H9 (cell line): Measurements from ENCODE around the gene NCKAP5. TPM values are rescaled to one million over a fixed set of nuclear protein-coding genes. Genes with fewer than 3 reads are reported as not detected.

Source experiments
- DNase-seq: peaks from one replicate; pipeline ENCODE4 v3.0.0-alpha.2; 2017
- H2AFZ ChIP-seq: one replicate; pipeline ENCODE4 v1.6.1; 2013; ENCODE audit warnings: mild to moderate bottlenecking, low read length, control low read depth, moderate library complexity
- H2AK5ac ChIP-seq: 2 replicates; pipeline ENCODE4 v1.6.1; 2013; ENCODE audit warnings: low read length, control low read depth, mixed read lengths; ENCODE audit not compliant: insufficient read length
- H2BK120ac ChIP-seq: one replicate; pipeline ENCODE4 v1.6.1; 2013; ENCODE audit warnings: low read depth, mild to moderate bottlenecking, low read length, control low read depth, inconsistent platforms; ENCODE audit not compliant: poor library complexity, severe bottlenecking
- H2BK12ac ChIP-seq: 2 replicates; pipeline ENCODE4 v1.6.1; 2013; ENCODE audit warnings: low read length, control low read depth, mixed read lengths, low read depth; ENCODE audit not compliant: insufficient read length
- H2BK15ac ChIP-seq: 2 replicates; pipeline ENCODE4 v1.6.1; 2013; ENCODE audit warnings: low read depth, low read length, control low read depth
- H2BK20ac ChIP-seq: one replicate; pipeline ENCODE4 v1.6.1; 2013; ENCODE audit warnings: low read depth, mild to moderate bottlenecking, low read length, control low read depth, inconsistent platforms; ENCODE audit not compliant: poor library complexity, severe bottlenecking
- H2BK5ac ChIP-seq: 2 replicates; pipeline ENCODE4 v1.6.1; 2013; ENCODE audit warnings: low read length, control low read depth, mixed read lengths; ENCODE audit not compliant: insufficient read length
- H3K14ac ChIP-seq: 2 replicates; pipeline ENCODE4 v1.6.1; 2013; ENCODE audit warnings: low read length, control low read depth; ENCODE audit not compliant: insufficient read depth
- H3K18ac ChIP-seq: 2 replicates; pipeline ENCODE4 v1.6.1; 2013; ENCODE audit warnings: low read depth, mild to moderate bottlenecking, mixed read lengths, low read length, control low read depth; ENCODE audit not compliant: insufficient read length
- H3K23ac ChIP-seq: 2 replicates; pipeline ENCODE4 v1.6.1; 2013; ENCODE audit warnings: low read length, control low read depth, mixed read lengths, low read depth; ENCODE audit not compliant: insufficient read length
- H3K23me2 ChIP-seq: 2 replicates; pipeline ENCODE4 v1.6.1; 2013; ENCODE audit warnings: low read depth, mild to moderate bottlenecking, mixed read lengths, low read length, control low read depth; ENCODE audit not compliant: insufficient read length, poor library complexity, severe bottlenecking
- H3K27ac ChIP-seq: 2 replicates; pipeline ENCODE4 v1.5.1; 2013; ENCODE audit warnings: low read length, control low read depth, mixed read lengths, low read depth; ENCODE audit not compliant: insufficient read length
- H3K27me3 ChIP-seq: 2 replicates; pipeline ENCODE4 v1.6.1; 2013; ENCODE audit warnings: low read length, control low read depth, inconsistent platforms; ENCODE audit not compliant: insufficient read depth
- H3K4ac ChIP-seq: 2 replicates; pipeline ENCODE4 v1.6.1; 2013; ENCODE audit warnings: low read depth, mild to moderate bottlenecking, control low read depth, inconsistent platforms, low read length, moderate library complexity
- H3K4me1 ChIP-seq: 2 replicates; pipeline ENCODE4 v1.6.1; 2013; ENCODE audit warnings: low read length, control low read depth, inconsistent platforms; ENCODE audit not compliant: insufficient read depth
- H3K4me2 ChIP-seq: 2 replicates; pipeline ENCODE4 v1.6.1; 2013; ENCODE audit warnings: low read length, control low read depth, mixed read lengths; ENCODE audit not compliant: insufficient read length, insufficient read depth
- H3K56ac ChIP-seq: 2 replicates; pipeline ENCODE4 v1.6.1; 2013; ENCODE audit warnings: low read depth, mild to moderate bottlenecking, mixed read lengths, low read length, control low read depth; ENCODE audit not compliant: insufficient read length
- H3K79me1 ChIP-seq: 2 replicates; pipeline ENCODE4 v1.6.1; 2013; ENCODE audit warnings: low read depth, mild to moderate bottlenecking, moderate library complexity, low read length, control low read depth, inconsistent platforms; ENCODE audit not compliant: insufficient read depth, poor library complexity, severe bottlenecking
- H3K79me2 ChIP-seq: 2 replicates; pipeline ENCODE4 v1.6.1; 2013; ENCODE audit warnings: low read length, control low read depth, inconsistent platforms; ENCODE audit not compliant: insufficient read depth
- H3K9ac ChIP-seq: 2 replicates; pipeline ENCODE4 v1.6.1; 2013; ENCODE audit warnings: low read length, control low read depth, mixed read lengths; ENCODE audit not compliant: insufficient read length; ENCODE audit errors: extremely low read depth
- H3K9me3 ChIP-seq: one replicate; pipeline ENCODE4 v1.6.1; 2013; ENCODE audit warnings: low read depth, low read length, inconsistent platforms; ENCODE audit not compliant: control insufficient read depth
- H3T11ph ChIP-seq: one replicate; pipeline ENCODE4 v1.6.1; 2013; ENCODE audit warnings: mild to moderate bottlenecking, low read length, control low read depth, inconsistent platforms
- H4K20me1 ChIP-seq: one replicate; pipeline ENCODE4 v1.6.1; 2013; ENCODE audit not compliant: control insufficient read depth, insufficient read length, insufficient read depth
- H4K5ac ChIP-seq: 2 replicates; pipeline ENCODE4 v1.6.1; 2013; ENCODE audit warnings: low read depth, mild to moderate bottlenecking, mixed read lengths, low read length, control low read depth; ENCODE audit not compliant: insufficient read length
- H4K8ac ChIP-seq: replicated peaks from 2 replicates; pipeline ENCODE4 v1.6.1; 2013; ENCODE audit warnings: low read length, control low read depth, mixed read lengths, low read depth; ENCODE audit not compliant: insufficient read length
- H4K91ac ChIP-seq: 2 replicates; pipeline ENCODE4 v1.6.1; 2013; ENCODE audit warnings: low read depth, mild to moderate bottlenecking, moderate library complexity, mixed read lengths, low read length, control low read depth; ENCODE audit not compliant: insufficient read length
- H3K27ac Mint-ChIP-seq, 3 experiments: 2 replicates in 2 of 3; 3 replicates in 1 of 3; pipeline ENCODE4 v1.8.0; 2020 to 2021; ENCODE audit warnings: mixed read lengths in 3 of 3, mild to moderate bottlenecking in 1 of 3, moderate library complexity in 1 of 3
- H3K27me3 Mint-ChIP-seq: 2 replicates; pipeline ENCODE4 v1.8.0; 2021; ENCODE audit warnings: low read depth, mild to moderate bottlenecking, moderate library complexity, mixed read lengths
- H3K36me3 Mint-ChIP-seq, 3 experiments: 2 replicates in 2 of 3; 3 replicates in 1 of 3; pipeline ENCODE4 v1.8.0; 2020 to 2021; ENCODE audit warnings: low read depth in 3 of 3, mixed read lengths in 3 of 3; ENCODE audit not compliant: insufficient read depth in 1 of 3
- H3K4me1 Mint-ChIP-seq, 2 experiments: 2 replicates each; pipeline ENCODE4 v1.8.0; 2020; ENCODE audit warnings: mixed read lengths in 2 of 2
- H3K4me3 Mint-ChIP-seq, 2 experiments: 2 replicates in 1 of 2; 3 replicates in 1 of 2; pipeline ENCODE4 v1.8.0; 2020 to 2021; ENCODE audit warnings: mild to moderate bottlenecking in 2 of 2, mixed read lengths in 2 of 2, moderate library complexity in 1 of 2
- H3K9me3 Mint-ChIP-seq, 2 experiments: 2 replicates in 1 of 2; 3 replicates in 1 of 2; pipeline ENCODE4 v1.8.0; 2020; ENCODE audit warnings: mild to moderate bottlenecking in 2 of 2, mixed read lengths in 2 of 2, moderate library complexity in 1 of 2
- WGBS: extraction: QIAGEN DNeasy Blood & Tissue Kit; methylation state at CpG from one replicate; pipeline ENCODE4 v1.1.7; 2013; ENCODE audit warnings: missing lambda C conversion rate, low lambda C conversion rate, mixed read lengths; ENCODE audit not compliant: insufficient read length; ENCODE audit errors: extremely low coverage; 5-methylcytosine and 5-hydroxymethylcytosine counted together
- total RNA-seq: library from RNA; stranded (reverse); gene quantifications from 2 replicates; pipeline ENCODE4 v1.2.1, GENCODE V29; 2021
- TF ChIP-seq, protein P1 (sequence below): fragments of 200-600 bp; sonication (generic); conservative IDR thresholded peaks from 3 replicates; pipeline ENCODE4 v1.8.0; 2021; ENCODE audit warnings: antibody characterized with exemption, mild to moderate bottlenecking

Gene NCKAP5
- total RNA-seq, 1 experiment from 2014 or later = 0.26 TPM

DNA sequence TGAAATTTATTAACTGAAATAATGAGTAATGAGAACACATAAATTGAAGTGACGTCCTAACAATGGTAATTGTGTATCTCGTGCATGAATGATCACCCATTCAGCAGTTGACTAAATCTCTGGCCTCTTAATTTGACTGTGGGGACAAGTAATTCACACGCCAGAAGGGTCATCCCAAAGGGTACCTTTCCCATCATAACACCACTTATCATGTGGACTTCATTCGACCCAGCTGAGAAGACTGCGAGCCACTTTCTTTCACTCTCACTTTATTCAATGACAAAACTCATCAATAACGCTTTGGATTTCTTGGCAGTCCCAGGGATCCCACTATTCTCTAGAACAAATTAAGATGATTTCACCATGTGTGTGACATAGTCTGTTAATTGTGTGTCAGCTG, 835.6 kb downstream of the NCKAP5 start:
- Mint-ChIP-seq H3K27me3 (no peaks in the 10 kb centered on the region), H3K27ac (no peak overlapping the region)
- no peaks in the 10 kb centered on the region for H4K20me1 ChIP-seq

More for the DNA sequence above, 835.6 kb downstream of the NCKAP5 start:
- Histone ChIP-seq H2BK5ac (no peak overlapping the region), H3K4me2 (no peak overlapping the region), H2BK12ac (no peak overlapping the region), H3K79me2 (no peaks in the 10 kb centered on the region), H3T11ph (no peak overlapping the region), H3K9ac (no peak overlapping the region), H2AFZ (no peak overlapping the region), H2AK5ac (no peak overlapping the region), H3K23me2 (no peaks in the 10 kb centered on the region), H3K27me3 (no peaks in the 10 kb centered on the region), H4K91ac (no peak overlapping the region), H4K5ac (no peak overlapping the region), H3K18ac (no peak overlapping the region), H4K8ac (no peak overlapping the region), H2BK120ac (no peak overlapping the region), H3K9me3 (no peaks in the 10 kb centered on the region), H3K27ac (no peak overlapping the region), H3K79me1 (no peaks in the 10 kb centered on the region), H2BK20ac (no peak overlapping the region), H3K56ac (no peak overlapping the region), H2BK15ac (no peak overlapping the region), H3K4me1 (no peaks in the 10 kb centered on the region; the same call in 1 of the 2 replicates), H3K4ac (no peak overlapping the region), H3K23ac (no peak overlapping the region), H3K14ac (no peak overlapping the region)
- DNase-seq = no peak
- no peaks in the 10 kb centered on the region for H3K9me3 Mint-ChIP-seq
- peaks cover 0 to 4% of the 10 kb centered on the region in 2 experiments; a peak in 1 of 4 replicates for H3K4me1 Mint-ChIP-seq
- no peaks in the 10 kb centered on the region for H3K36me3 Mint-ChIP-seq
- no CpG with 5 or more reads among the region's 6 CpGs for WGBS
- H3K4me3 Mint-ChIP-seq = no peak overlapping the region
- TF ChIP-seq, protein P1, sequence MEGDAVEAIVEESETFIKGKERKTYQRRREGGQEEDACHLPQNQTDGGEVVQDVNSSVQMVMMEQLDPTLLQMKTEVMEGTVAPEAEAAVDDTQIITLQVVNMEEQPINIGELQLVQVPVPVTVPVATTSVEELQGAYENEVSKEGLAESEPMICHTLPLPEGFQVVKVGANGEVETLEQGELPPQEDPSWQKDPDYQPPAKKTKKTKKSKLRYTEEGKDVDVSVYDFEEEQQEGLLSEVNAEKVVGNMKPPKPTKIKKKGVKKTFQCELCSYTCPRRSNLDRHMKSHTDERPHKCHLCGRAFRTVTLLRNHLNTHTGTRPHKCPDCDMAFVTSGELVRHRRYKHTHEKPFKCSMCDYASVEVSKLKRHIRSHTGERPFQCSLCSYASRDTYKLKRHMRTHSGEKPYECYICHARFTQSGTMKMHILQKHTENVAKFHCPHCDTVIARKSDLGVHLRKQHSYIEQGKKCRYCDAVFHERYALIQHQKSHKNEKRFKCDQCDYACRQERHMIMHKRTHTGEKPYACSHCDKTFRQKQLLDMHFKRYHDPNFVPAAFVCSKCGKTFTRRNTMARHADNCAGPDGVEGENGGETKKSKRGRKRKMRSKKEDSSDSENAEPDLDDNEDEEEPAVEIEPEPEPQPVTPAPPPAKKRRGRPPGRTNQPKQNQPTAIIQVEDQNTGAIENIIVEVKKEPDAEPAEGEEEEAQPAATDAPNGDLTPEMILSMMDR = no peak
